GM23338 (cell line): ENCODE data around the gene MATN1. TPM values are rescaled to one million over a fixed set of nuclear protein-coding genes. Genes with fewer than 3 reads are reported as not detected.

Experiments used
- ATAC-seq: fragments of 200-7000 bp; cut with Tn5 transposase; 3 replicates; pipeline ENCODE4 v1.9.1; 2020
- DNase-seq: peaks from one replicate; pipeline ENCODE4 v3.0.0-alpha.2; 2015; ENCODE audit warnings: low spot score
- H2AFZ ChIP-seq: fragments of 200-600 bp; sonication (generic); 2 replicates; pipeline ENCODE4 v1.8.0; 2016; ENCODE audit warnings: antibody characterized with exemption, mild to moderate bottlenecking, moderate library complexity
- H3F3A ChIP-seq: fragments of 200-600 bp; sonication (generic); replicated peaks from 2 replicates; pipeline ENCODE4 v1.8.0; 2017; ENCODE audit warnings: antibody characterized with exemption, mixed run types, low read depth
- H3K27ac ChIP-seq: fragments of 200-600 bp; sonication (generic); 2 replicates; pipeline ENCODE4 v1.6.1; 2016; ENCODE audit warnings: low read depth
- H3K27me3 ChIP-seq: fragments of 200-600 bp; sonication (generic); 2 replicates; pipeline ENCODE4 v1.8.0; 2016; ENCODE audit warnings: mild to moderate bottlenecking, mixed run types, moderate library complexity; ENCODE audit not compliant: insufficient read depth
- H3K36me3 ChIP-seq: fragments of 200-600 bp; sonication (generic); 2 replicates; pipeline ENCODE4 v1.8.0; 2016; ENCODE audit warnings: mild to moderate bottlenecking; ENCODE audit not compliant: insufficient read depth
- H3K4me1 ChIP-seq: fragments of 200-600 bp; sonication (generic); 2 replicates; pipeline ENCODE4 v1.8.0; 2016; ENCODE audit warnings: mild to moderate bottlenecking, moderate library complexity; ENCODE audit not compliant: insufficient read depth
- H3K4me2 ChIP-seq: fragments of 200-600 bp; sonication (generic); 2 replicates; pipeline ENCODE4 v1.7.1; 2017; ENCODE audit warnings: mixed run types
- H3K4me3 ChIP-seq: fragments of 200-600 bp; sonication (generic); 2 replicates; pipeline ENCODE4 v1.6.1; 2016; ENCODE audit warnings: mixed run types
- H3K79me2 ChIP-seq: fragments of 200-600 bp; sonication (generic); replicated peaks from 2 replicates; pipeline ENCODE4 v1.8.0; 2017; ENCODE audit warnings: mild to moderate bottlenecking; ENCODE audit not compliant: insufficient read depth
- H3K9me2 ChIP-seq: fragments of 200-600 bp; sonication (generic); 2 replicates; pipeline ENCODE4 v1.8.0; 2017; ENCODE audit not compliant: insufficient read depth
- H4K20me1 ChIP-seq: fragments of 200-600 bp; sonication (generic); replicated peaks from 2 replicates; pipeline ENCODE4 v1.8.0; 2017; ENCODE audit warnings: mild to moderate bottlenecking; ENCODE audit not compliant: insufficient read depth
- H3K27ac Mint-ChIP-seq: 2 replicates; pipeline ENCODE4 v1.8.0; 2020; ENCODE audit warnings: inconsistent platforms, mild to moderate bottlenecking, moderate library complexity, mixed read lengths
- H3K27me3 Mint-ChIP-seq: 3 replicates; pipeline ENCODE4 v1.8.0; 2022; ENCODE audit warnings: low read depth, mild to moderate bottlenecking, moderate library complexity, mixed read lengths, inconsistent platforms; ENCODE audit not compliant: insufficient read depth, poor library complexity
- H3K36me3 Mint-ChIP-seq: 3 replicates; pipeline ENCODE4 v1.8.0; 2021; ENCODE audit warnings: low read depth, mild to moderate bottlenecking, inconsistent platforms, moderate library complexity, mixed read lengths
- H3K4me1 Mint-ChIP-seq: 3 replicates; pipeline ENCODE4 v1.8.0; 2020; ENCODE audit warnings: mild to moderate bottlenecking, inconsistent platforms, mixed read lengths
- H3K4me3 Mint-ChIP-seq: 3 replicates; pipeline ENCODE4 v1.8.0; 2021; ENCODE audit warnings: moderate library complexity, mild to moderate bottlenecking, inconsistent platforms, mixed read lengths
- H3K9me3 Mint-ChIP-seq: 3 replicates; pipeline ENCODE4 v1.8.0; 2020; ENCODE audit warnings: moderate library complexity, mild to moderate bottlenecking, inconsistent platforms, mixed read lengths
- CREB1 ChIP-seq: fragments of 250-450 bp; sonication (Bioruptor Pico); IDR thresholded peaks from 2 replicates; pipeline ENCODE4 v1.5.0; 2020; ENCODE audit warnings: low read depth, mild to moderate bottlenecking, moderate library complexity
- EZH2 ChIP-seq: fragments of 200-600 bp; sonication (generic); IDR thresholded peaks from one replicate; pipeline ENCODE4 v1.8.0; 2017; ENCODE audit warnings: antibody characterized with exemption, mild to moderate bottlenecking, low read depth; ENCODE audit not compliant: unreplicated experiment
- EZH2phosphoT487 ChIP-seq: fragments of 200-600 bp; sonication (generic); IDR thresholded peaks from one replicate; pipeline ENCODE4 v1.8.1; 2018; ENCODE audit warnings: antibody characterized with exemption; ENCODE audit not compliant: unreplicated experiment
- JUNB ChIP-seq: IDR thresholded peaks from one replicate; pipeline ENCODE4 v1.6.1; 2016; ENCODE audit warnings: antibody characterized with exemption; ENCODE audit not compliant: unreplicated experiment
- NANOG ChIP-seq: IDR thresholded peaks from 2 replicates; pipeline ENCODE4 v1.6.1; 2016; ENCODE audit warnings: antibody characterized with exemption, borderline replicate concordance
- POLR2AphosphoS5 ChIP-seq: IDR thresholded peaks from 2 replicates; pipeline ENCODE4 v1.6.1; 2016; ENCODE audit warnings: antibody characterized with exemption, low read depth
- STAT1 ChIP-seq: IDR thresholded peaks from one replicate; pipeline ENCODE4 v1.6.1; 2016; ENCODE audit warnings: antibody characterized with exemption; ENCODE audit not compliant: unreplicated experiment
- ZNF114 ChIP-seq: fragments of 250-450 bp; sonication (Bioruptor Pico); IDR thresholded peaks from 2 replicates; pipeline ENCODE4 v1.5.0; 2020; ENCODE audit warnings: mild to moderate bottlenecking, moderate library complexity
- ZNF331 ChIP-seq: fragments of 250-450 bp; sonication (Bioruptor Pico); IDR thresholded peaks from 2 replicates; pipeline ENCODE4 v1.5.0; 2020; ENCODE audit warnings: low read depth, mild to moderate bottlenecking, moderate library complexity
- polyA plus RNA-seq: library from polyadenylated mRNA; unstranded; fragments of >200 nt; fragmentation: Nextera tagmentation; extraction: Ambion mirVana; gene quantifications from 2 replicates; pipeline ENCODE4 v1.2.1, GENCODE V29; 2016
- total RNA-seq: library from RNA; depleted of rRNA; stranded (reverse); fragments of >200 nt; shearing (Covaris generic); gene quantifications from 2 replicates; pipeline ENCODE4 v1.2.3, GENCODE V29; 2014
- TF ChIP-seq, protein P1 (sequence below): IDR thresholded peaks from one replicate; pipeline ENCODE4 v1.6.1; 2018; ENCODE audit warnings: antibody characterized with exemption; ENCODE audit not compliant: unreplicated experiment
- TF ChIP-seq, protein P2 (sequence below): fragments of 250-450 bp; sonication (Bioruptor Pico); IDR thresholded peaks from 2 replicates; pipeline ENCODE4 v1.5.0; 2020; ENCODE audit warnings: mild to moderate bottlenecking, moderate library complexity
- TF ChIP-seq, protein P3 (sequence below), 2 experiments: fragments of 200-600 bp in 1 of 2; sonication (generic) in 1 of 2; conservative IDR thresholded peaks; 2 replicates each; pipeline versions ENCODE4 v1.5.1 to v1.6.1; 2016 to 2017; ENCODE audit warnings: antibody characterized with exemption in 2 of 2, low read depth in 2 of 2, mild to moderate bottlenecking in 2 of 2, moderate library complexity in 1 of 2
- TF ChIP-seq, protein P4 (sequence below): IDR thresholded peaks from 2 replicates; pipeline ENCODE4 v1.6.1; 2016; ENCODE audit warnings: antibody characterized with exemption

The MATN1 gene
- total and polyA plus RNA-seq, 2 experiments from 2014 or later = 0.08 to 0.31 TPM

DNA sequence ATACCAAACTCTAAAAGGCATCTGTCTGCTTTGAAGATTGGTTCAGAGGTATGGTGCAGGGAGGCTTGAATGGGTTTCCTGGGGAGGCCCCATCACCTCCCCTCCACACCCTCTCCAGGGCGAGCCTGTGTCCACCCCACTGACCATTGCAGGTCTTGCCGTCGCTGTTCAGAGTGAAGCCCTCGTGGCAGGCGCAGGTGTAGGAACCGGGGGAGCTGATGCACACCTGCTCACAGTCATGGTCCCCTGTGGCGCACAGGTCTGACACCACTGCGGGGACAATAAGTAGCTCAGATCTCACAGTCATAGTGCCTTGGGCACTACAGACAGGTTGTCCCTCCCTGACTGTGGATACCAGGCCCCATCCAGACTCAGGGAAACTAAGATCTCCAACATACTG, 6.7 kb downstream of the MATN1 start:
- no peak for DNase-seq
- Mint-ChIP-seq H3K27me3 (peaks cover 12% of the 10 kb centered on the region), H3K4me1 (no peaks in the 10 kb centered on the region; the same call in 2 of the 3 replicates), H3K36me3 (peaks cover 15% of the 10 kb centered on the region), H3K4me3 (no peak overlapping the region), H3K9me3 (peaks cover 33% of the 10 kb centered on the region), H3K27ac (no peak overlapping the region)
- Histone ChIP-seq H3K27ac (no peak overlapping the region), H3F3A (no peaks in the 10 kb centered on the region), H3K4me1 (no peaks in the 10 kb centered on the region), H4K20me1 (no peaks in the 10 kb centered on the region), H3K9me2 (peaks cover 3% of the 10 kb centered on the region; the same call in 1 of the 2 replicates), H3K79me2 (no peaks in the 10 kb centered on the region), H3K36me3 (no peaks in the 10 kb centered on the region), H3K27me3 (no peaks in the 10 kb centered on the region), H3K4me3 (no peak overlapping the region), H2AFZ (no peak overlapping the region), H3K4me2 (no peak overlapping the region)
- TF ChIP-seq EZH2phosphoT487 (no peak), EZH2 (no peak), CREB1 (CRISPR knock-in tag) (no peak), JUNB (no peak), ZNF331 (CRISPR knock-in tag) (no peak), STAT1 (no peak), POLR2AphosphoS5 (no peak), NANOG (no peak), ZNF114 (no peak)
- TF ChIP-seq, protein P1, sequence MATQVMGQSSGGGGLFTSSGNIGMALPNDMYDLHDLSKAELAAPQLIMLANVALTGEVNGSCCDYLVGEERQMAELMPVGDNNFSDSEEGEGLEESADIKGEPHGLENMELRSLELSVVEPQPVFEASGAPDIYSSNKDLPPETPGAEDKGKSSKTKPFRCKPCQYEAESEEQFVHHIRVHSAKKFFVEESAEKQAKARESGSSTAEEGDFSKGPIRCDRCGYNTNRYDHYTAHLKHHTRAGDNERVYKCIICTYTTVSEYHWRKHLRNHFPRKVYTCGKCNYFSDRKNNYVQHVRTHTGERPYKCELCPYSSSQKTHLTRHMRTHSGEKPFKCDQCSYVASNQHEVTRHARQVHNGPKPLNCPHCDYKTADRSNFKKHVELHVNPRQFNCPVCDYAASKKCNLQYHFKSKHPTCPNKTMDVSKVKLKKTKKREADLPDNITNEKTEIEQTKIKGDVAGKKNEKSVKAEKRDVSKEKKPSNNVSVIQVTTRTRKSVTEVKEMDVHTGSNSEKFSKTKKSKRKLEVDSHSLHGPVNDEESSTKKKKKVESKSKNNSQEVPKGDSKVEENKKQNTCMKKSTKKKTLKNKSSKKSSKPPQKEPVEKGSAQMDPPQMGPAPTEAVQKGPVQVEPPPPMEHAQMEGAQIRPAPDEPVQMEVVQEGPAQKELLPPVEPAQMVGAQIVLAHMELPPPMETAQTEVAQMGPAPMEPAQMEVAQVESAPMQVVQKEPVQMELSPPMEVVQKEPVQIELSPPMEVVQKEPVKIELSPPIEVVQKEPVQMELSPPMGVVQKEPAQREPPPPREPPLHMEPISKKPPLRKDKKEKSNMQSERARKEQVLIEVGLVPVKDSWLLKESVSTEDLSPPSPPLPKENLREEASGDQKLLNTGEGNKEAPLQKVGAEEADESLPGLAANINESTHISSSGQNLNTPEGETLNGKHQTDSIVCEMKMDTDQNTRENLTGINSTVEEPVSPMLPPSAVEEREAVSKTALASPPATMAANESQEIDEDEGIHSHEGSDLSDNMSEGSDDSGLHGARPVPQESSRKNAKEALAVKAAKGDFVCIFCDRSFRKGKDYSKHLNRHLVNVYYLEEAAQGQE = no peak
- TF ChIP-seq, protein P2, sequence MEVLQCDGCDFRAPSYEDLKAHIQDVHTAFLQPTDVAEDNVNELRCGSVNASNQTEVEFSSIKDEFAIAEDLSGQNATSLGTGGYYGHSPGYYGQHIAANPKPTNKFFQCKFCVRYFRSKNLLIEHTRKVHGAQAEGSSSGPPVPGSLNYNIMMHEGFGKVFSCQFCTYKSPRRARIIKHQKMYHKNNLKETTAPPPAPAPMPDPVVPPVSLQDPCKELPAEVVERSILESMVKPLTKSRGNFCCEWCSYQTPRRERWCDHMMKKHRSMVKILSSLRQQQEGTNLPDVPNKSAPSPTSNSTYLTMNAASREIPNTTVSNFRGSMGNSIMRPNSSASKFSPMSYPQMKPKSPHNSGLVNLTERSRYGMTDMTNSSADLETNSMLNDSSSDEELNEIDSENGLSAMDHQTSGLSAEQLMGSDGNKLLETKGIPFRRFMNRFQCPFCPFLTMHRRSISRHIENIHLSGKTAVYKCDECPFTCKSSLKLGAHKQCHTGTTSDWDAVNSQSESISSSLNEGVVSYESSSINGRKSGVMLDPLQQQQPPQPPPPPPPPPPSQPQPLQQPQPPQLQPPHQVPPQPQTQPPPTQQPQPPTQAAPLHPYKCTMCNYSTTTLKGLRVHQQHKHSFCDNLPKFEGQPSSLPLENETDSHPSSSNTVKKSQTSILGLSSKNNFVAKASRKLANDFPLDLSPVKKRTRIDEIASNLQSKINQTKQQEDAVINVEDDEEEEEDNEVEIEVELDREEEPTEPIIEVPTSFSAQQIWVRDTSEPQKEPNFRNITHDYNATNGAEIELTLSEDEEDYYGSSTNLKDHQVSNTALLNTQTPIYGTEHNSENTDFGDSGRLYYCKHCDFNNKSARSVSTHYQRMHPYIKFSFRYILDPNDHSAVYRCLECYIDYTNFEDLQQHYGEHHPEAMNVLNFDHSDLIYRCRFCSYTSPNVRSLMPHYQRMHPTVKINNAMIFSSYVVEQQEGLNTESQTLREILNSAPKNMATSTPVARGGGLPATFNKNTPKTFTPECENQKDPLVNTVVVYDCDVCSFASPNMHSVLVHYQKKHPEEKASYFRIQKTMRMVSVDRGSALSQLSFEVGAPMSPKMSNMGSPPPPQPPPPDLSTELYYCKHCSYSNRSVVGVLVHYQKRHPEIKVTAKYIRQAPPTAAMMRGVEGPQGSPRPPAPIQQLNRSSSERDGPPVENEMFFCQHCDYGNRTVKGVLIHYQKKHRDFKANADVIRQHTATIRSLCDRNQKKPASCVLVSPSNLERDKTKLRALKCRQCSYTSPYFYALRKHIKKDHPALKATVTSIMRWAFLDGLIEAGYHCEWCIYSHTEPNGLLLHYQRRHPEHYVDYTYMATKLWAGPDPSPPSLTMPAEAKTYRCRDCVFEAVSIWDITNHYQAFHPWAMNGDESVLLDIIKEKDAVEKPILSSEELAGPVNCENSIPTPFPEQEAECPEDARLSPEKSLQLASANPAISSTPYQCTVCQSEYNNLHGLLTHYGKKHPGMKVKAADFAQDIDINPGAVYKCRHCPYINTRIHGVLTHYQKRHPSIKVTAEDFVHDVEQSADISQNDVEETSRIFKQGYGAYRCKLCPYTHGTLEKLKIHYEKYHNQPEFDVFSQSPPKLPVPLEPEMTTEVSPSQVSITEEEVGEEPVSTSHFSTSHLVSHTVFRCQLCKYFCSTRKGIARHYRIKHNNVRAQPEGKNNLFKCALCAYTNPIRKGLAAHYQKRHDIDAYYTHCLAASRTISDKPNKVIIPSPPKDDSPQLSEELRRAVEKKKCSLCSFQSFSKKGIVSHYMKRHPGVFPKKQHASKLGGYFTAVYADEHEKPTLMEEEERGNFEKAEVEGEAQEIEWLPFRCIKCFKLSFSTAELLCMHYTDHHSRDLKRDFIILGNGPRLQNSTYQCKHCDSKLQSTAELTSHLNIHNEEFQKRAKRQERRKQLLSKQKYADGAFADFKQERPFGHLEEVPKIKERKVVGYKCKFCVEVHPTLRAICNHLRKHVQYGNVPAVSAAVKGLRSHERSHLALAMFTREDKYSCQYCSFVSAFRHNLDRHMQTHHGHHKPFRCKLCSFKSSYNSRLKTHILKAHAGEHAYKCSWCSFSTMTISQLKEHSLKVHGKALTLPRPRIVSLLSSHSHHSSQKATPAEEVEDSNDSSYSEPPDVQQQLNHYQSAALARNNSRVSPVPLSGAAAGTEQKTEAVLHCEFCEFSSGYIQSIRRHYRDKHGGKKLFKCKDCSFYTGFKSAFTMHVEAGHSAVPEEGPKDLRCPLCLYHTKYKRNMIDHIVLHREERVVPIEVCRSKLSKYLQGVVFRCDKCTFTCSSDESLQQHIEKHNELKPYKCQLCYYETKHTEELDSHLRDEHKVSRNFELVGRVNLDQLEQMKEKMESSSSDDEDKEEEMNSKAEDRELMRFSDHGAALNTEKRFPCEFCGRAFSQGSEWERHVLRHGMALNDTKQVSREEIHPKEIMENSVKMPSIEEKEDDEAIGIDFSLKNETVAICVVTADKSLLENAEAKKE (CRISPR knock-in tag) = no peak
- TF ChIP-seq, protein P3, sequence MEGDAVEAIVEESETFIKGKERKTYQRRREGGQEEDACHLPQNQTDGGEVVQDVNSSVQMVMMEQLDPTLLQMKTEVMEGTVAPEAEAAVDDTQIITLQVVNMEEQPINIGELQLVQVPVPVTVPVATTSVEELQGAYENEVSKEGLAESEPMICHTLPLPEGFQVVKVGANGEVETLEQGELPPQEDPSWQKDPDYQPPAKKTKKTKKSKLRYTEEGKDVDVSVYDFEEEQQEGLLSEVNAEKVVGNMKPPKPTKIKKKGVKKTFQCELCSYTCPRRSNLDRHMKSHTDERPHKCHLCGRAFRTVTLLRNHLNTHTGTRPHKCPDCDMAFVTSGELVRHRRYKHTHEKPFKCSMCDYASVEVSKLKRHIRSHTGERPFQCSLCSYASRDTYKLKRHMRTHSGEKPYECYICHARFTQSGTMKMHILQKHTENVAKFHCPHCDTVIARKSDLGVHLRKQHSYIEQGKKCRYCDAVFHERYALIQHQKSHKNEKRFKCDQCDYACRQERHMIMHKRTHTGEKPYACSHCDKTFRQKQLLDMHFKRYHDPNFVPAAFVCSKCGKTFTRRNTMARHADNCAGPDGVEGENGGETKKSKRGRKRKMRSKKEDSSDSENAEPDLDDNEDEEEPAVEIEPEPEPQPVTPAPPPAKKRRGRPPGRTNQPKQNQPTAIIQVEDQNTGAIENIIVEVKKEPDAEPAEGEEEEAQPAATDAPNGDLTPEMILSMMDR (conservative IDR thresholded peaks at IDR 0.05; ENCODE audit: low read depth in 2 of 2) = no peak
- TF ChIP-seq, protein P4, sequence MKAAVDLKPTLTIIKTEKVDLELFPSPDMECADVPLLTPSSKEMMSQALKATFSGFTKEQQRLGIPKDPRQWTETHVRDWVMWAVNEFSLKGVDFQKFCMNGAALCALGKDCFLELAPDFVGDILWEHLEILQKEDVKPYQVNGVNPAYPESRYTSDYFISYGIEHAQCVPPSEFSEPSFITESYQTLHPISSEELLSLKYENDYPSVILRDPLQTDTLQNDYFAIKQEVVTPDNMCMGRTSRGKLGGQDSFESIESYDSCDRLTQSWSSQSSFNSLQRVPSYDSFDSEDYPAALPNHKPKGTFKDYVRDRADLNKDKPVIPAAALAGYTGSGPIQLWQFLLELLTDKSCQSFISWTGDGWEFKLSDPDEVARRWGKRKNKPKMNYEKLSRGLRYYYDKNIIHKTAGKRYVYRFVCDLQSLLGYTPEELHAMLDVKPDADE = no peak
- ATAC-seq = no peak
